HG02970 (cell line): ENCODE data around the gene NR4A2.
A peak's percentile ranks its signal among the peaks of the same experiment; 100 is the strongest.

Experiments used
- ATAC-seq: cut with Tn5 transposase; IDR thresholded peaks from one replicate; pipeline ENCODE4 v1.9.1; 2021; ENCODE audit warnings: mild to moderate bottlenecking, moderate library complexity, moderate number of reproducible peaks; ENCODE audit not compliant: unreplicated experiment, low FRiP score

Gene NR4A2

GRCh38 chr2:156340804-156341451 lies 8.4 kb upstream of the NR4A2 start:
- no peak for ATAC-seq

GRCh38 chr2:156340377-156340776 lies 7.9 kb upstream of the NR4A2 start:
- ATAC-seq, result no peak

GRCh38 chr2:156339865-156340264 lies 7.3 kb upstream of the NR4A2 start:
- no peak for ATAC-seq

GRCh38 chr2:156339110-156339847 lies 6.8 kb upstream of the NR4A2 start:
- ATAC-seq, result no peak

- ATAC-seq, result no peak
Measured at GRCh38 chr2:156338578-156338977, 6.1 kb upstream of the NR4A2 start.

GRCh38 chr2:156334496-156335478 lies 2.3 kb upstream of the NR4A2 start:
- peak; percentile 19 for ATAC-seq

GRCh38 chr2:156333951-156334495 lies 1.5 kb upstream of the NR4A2 start:
- peak; percentile 38 for ATAC-seq

- ATAC-seq, result peak; percentile 9
Measured at GRCh38 chr2:156333274-156333950, 891 bp upstream of the NR4A2 start.

- no peak for ATAC-seq
Measured at GRCh38 chr2:156332284-156332533, 312 bp downstream of the NR4A2 start.

GRCh38 chr2:156331572-156332283 lies 793 bp downstream of the NR4A2 start:
- ATAC-seq, result no peak

- ATAC-seq, result no peak
Measured at GRCh38 chr2:156329927-156330726, 2.4 kb downstream of the NR4A2 start.

GRCh38 chr2:156329031-156329926 lies 3.2 kb downstream of the NR4A2 start:
- ATAC-seq, result no peak

GRCh38 chr2:156327835-156328695 lies 4.5 kb downstream of the NR4A2 start:
- no peak for ATAC-seq

- no peak for ATAC-seq
Measured at GRCh38 chr2:156326526-156327095, 5.9 kb downstream of the NR4A2 start.

- ATAC-seq, result no peak
Measured at GRCh38 chr2:156325688-156326525, 6.6 kb downstream of the NR4A2 start.

- ATAC-seq, result no peak
Measured at GRCh38 chr2:156323754-156324153, 8.8 kb downstream of the NR4A2 start.
